ENCODE measurements around the gene NINJ1. TPM values are rescaled to one million over a fixed set of nuclear protein-coding genes. Genes with fewer than 3 reads are reported as not detected.

Gene NINJ1
- total and polyA plus RNA-seq, 2 of the 13 experiments (the other 11 are each of a cell fraction or from before 2014, with no cell fraction given) = 81.2 to 92.1 TPM

- TF ChIP-seq, protein P1, sequence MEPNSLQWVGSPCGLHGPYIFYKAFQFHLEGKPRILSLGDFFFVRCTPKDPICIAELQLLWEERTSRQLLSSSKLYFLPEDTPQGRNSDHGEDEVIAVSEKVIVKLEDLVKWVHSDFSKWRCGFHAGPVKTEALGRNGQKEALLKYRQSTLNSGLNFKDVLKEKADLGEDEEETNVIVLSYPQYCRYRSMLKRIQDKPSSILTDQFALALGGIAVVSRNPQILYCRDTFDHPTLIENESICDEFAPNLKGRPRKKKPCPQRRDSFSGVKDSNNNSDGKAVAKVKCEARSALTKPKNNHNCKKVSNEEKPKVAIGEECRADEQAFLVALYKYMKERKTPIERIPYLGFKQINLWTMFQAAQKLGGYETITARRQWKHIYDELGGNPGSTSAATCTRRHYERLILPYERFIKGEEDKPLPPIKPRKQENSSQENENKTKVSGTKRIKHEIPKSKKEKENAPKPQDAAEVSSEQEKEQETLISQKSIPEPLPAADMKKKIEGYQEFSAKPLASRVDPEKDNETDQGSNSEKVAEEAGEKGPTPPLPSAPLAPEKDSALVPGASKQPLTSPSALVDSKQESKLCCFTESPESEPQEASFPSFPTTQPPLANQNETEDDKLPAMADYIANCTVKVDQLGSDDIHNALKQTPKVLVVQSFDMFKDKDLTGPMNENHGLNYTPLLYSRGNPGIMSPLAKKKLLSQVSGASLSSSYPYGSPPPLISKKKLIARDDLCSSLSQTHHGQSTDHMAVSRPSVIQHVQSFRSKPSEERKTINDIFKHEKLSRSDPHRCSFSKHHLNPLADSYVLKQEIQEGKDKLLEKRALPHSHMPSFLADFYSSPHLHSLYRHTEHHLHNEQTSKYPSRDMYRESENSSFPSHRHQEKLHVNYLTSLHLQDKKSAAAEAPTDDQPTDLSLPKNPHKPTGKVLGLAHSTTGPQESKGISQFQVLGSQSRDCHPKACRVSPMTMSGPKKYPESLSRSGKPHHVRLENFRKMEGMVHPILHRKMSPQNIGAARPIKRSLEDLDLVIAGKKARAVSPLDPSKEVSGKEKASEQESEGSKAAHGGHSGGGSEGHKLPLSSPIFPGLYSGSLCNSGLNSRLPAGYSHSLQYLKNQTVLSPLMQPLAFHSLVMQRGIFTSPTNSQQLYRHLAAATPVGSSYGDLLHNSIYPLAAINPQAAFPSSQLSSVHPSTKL (CRISPR knock-in tag; IDR thresholded peaks at IDR 0.05) = 0 out of 2 replicates have a peak, but pooled peaks have one; percentile 14
- TF ChIP-seq PAX8 (CRISPR knock-in tag; IDR thresholded peaks at IDR 0.05; ENCODE audit: borderline replicate concordance) (no peak), GMEB2 (CRISPR knock-in tag; IDR thresholded peaks at IDR 0.05; ENCODE audit: low read depth) (no peak), DMAP1 (CRISPR knock-in tag; IDR thresholded peaks at IDR 0.05) (no peak), TBP (CRISPR knock-in tag; IDR thresholded peaks at IDR 0.05) (no peak), ARNT2 (CRISPR knock-in tag; IDR thresholded peaks at IDR 0.05; ENCODE audit: low read depth) (no peak), CAMTA2 (CRISPR knock-in tag; IDR thresholded peaks at IDR 0.05; ENCODE audit: borderline replicate concordance) (no peak), HINFP (CRISPR knock-in tag; IDR thresholded peaks at IDR 0.05; ENCODE audit: low read depth) (0 out of 2 replicates have a peak, but pooled peaks have one; percentile 48), CCAR2 (optimal IDR thresholded peaks at IDR 0.05; ENCODE audit: low read depth, low read length) (no peak), NCOA2 (CRISPR knock-in tag; IDR thresholded peaks at IDR 0.05) (no peak), RARA (CRISPR knock-in tag; IDR thresholded peaks at IDR 0.05) (0 out of 2 replicates have a peak, but pooled peaks have one; percentile 24), PBX2 (CRISPR knock-in tag; IDR thresholded peaks at IDR 0.05) (no peak)
- TF ChIP-seq, protein P2, sequence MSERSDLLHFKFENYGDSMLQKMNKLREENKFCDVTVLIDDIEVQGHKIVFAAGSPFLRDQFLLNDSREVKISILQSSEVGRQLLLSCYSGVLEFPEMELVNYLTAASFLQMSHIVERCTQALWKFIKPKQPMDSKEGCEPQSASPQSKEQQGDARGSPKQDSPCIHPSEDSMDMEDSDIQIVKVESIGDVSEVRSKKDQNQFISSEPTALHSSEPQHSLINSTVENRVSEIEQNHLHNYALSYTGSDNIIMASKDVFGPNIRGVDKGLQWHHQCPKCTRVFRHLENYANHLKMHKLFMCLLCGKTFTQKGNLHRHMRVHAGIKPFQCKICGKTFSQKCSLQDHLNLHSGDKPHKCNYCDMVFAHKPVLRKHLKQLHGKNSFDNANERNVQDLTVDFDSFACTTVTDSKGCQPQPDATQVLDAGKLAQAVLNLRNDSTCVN (CRISPR knock-in tag; IDR thresholded peaks at IDR 0.05; ENCODE audit: borderline replicate concordance) = peak; percentile 50; the same call in 1 of the 2 replicates
These were observed 45.1 kb upstream of the NINJ1 start (continued) for GRCh38 chr9:93178851-93179786.
